Neuronal stem cell (in vitro differentiated cells): Measurements from ENCODE around the gene ZNF473.

Experiments used
- DNase-seq: peaks from one replicate; pipeline ENCODE4 v3.0.0-alpha.2; 2013; ENCODE audit warnings: low spot score
- H2AFZ ChIP-seq: one replicate; pipeline ENCODE4 v1.6.1; 2013; ENCODE audit warnings: mild to moderate bottlenecking, low read length, inconsistent platforms
- H2AK5ac ChIP-seq: 2 replicates; pipeline ENCODE4 v1.6.1; 2013; ENCODE audit warnings: low read depth, mild to moderate bottlenecking, inconsistent platforms, low read length, moderate library complexity, mixed read lengths
- H2BK120ac ChIP-seq: 2 replicates; pipeline ENCODE4 v1.6.1; 2013; ENCODE audit warnings: low read depth, mild to moderate bottlenecking, inconsistent platforms, low read length, moderate library complexity, mixed read lengths
- H2BK12ac ChIP-seq: one replicate; pipeline ENCODE4 v1.6.1; 2013; ENCODE audit warnings: low read length, inconsistent platforms
- H2BK15ac ChIP-seq: 2 replicates; pipeline ENCODE4 v1.6.1; 2013; ENCODE audit warnings: mild to moderate bottlenecking, low read length, inconsistent platforms, mixed read lengths
- H2BK5ac ChIP-seq: one replicate; pipeline ENCODE4 v1.6.1; 2013; ENCODE audit warnings: inconsistent platforms, mild to moderate bottlenecking, low read length, moderate library complexity
- H3K14ac ChIP-seq: one replicate; pipeline ENCODE4 v1.6.1; 2013; ENCODE audit warnings: low read length, inconsistent platforms
- H3K18ac ChIP-seq: 2 replicates; pipeline ENCODE4 v1.6.1; 2013; ENCODE audit warnings: low read length, inconsistent platforms
- H3K23ac ChIP-seq: 2 replicates; pipeline ENCODE4 v1.6.1; 2013; ENCODE audit warnings: low read depth, mild to moderate bottlenecking, mixed read lengths, low read length, inconsistent platforms; ENCODE audit not compliant: poor library complexity
- H3K27ac ChIP-seq: replicated peaks from 3 replicates; pipeline ENCODE4 v1.5.1; 2013; ENCODE audit warnings: low read length, inconsistent platforms
- H3K27me3 ChIP-seq, 3 experiments: 2 replicates each; pipeline ENCODE4 v1.6.1; 2013; ENCODE audit warnings: low read length in 3 of 3, mild to moderate bottlenecking in 2 of 3, inconsistent platforms in 1 of 3, low read depth in 1 of 3, mixed read lengths in 1 of 3, moderate library complexity in 1 of 3; ENCODE audit not compliant: control insufficient read depth in 3 of 3, insufficient read depth in 3 of 3
- H3K36me3 ChIP-seq, 2 donors: replicated peaks in 1 of 2; 2 replicates each; pipeline ENCODE4 v1.6.1; 2013; ENCODE audit warnings: low read length in 2 of 2; ENCODE audit not compliant: control insufficient read depth in 2 of 2, insufficient read depth in 2 of 2
- H3K4ac ChIP-seq: 2 replicates; pipeline ENCODE4 v1.6.1; 2013; ENCODE audit warnings: inconsistent platforms, mild to moderate bottlenecking, low read length, moderate library complexity
- H3K4me1 ChIP-seq, 2 donors: 1 replicate in 1 of 2; 2 replicates in 1 of 2; pipeline ENCODE4 v1.6.1; 2013; ENCODE audit warnings: low read length in 2 of 2, low read depth in 1 of 2; ENCODE audit not compliant: control insufficient read depth in 2 of 2, insufficient read depth in 1 of 2
- H3K4me2 ChIP-seq: one replicate; pipeline ENCODE4 v1.6.1; 2013; ENCODE audit warnings: mild to moderate bottlenecking, low read length, inconsistent platforms; ENCODE audit not compliant: insufficient read depth, poor library complexity, severe bottlenecking
- H3K4me3 ChIP-seq, 2 donors: 2 replicates each; pipeline ENCODE4 v1.5.1; 2013; ENCODE audit warnings: low read length in 2 of 2, mild to moderate bottlenecking in 2 of 2, inconsistent platforms in 1 of 2, moderate library complexity in 1 of 2
- H3K79me1 ChIP-seq: one replicate; pipeline ENCODE4 v1.6.1; 2013; ENCODE audit warnings: low read depth, mild to moderate bottlenecking, inconsistent platforms, low read length, moderate library complexity
- H3K9ac ChIP-seq: one replicate; pipeline ENCODE4 v1.6.1; 2013; ENCODE audit warnings: mild to moderate bottlenecking, low read depth, low read length, inconsistent platforms; ENCODE audit not compliant: poor library complexity
- H3K9me3 ChIP-seq, 2 donors: replicated peaks in 1 of 2; 2 replicates each; pipeline versions ENCODE3 to v1.6.1; 2013; ENCODE audit warnings: low read length in 2 of 2, mild to moderate bottlenecking in 2 of 2, inconsistent platforms in 1 of 2, low read depth in 1 of 2, mixed read lengths in 1 of 2, moderate library complexity in 1 of 2; ENCODE audit not compliant: control insufficient read depth in 2 of 2, insufficient read depth in 1 of 2
- H4K8ac ChIP-seq: one replicate; pipeline ENCODE4 v1.6.1; 2013; ENCODE audit warnings: low read depth, mild to moderate bottlenecking, inconsistent platforms, low read length, moderate library complexity
- H4K91ac ChIP-seq: one replicate; pipeline ENCODE4 v1.6.1; 2013; ENCODE audit warnings: low read length, low read depth, mild to moderate bottlenecking, inconsistent platforms; ENCODE audit not compliant: poor library complexity
- WGBS, 2 donors: extraction: QIAGEN DNeasy Blood & Tissue Kit; methylation state at CpG; one replicate each; pipeline ENCODE4 v1.1.7; 2013; ENCODE audit warnings: missing lambda C conversion rate in 2 of 2, mixed read lengths in 1 of 2; ENCODE audit not compliant: insufficient read length in 2 of 2, insufficient replicate concordance in 1 of 2; ENCODE audit errors: extremely low coverage in 2 of 2; 5-methylcytosine and 5-hydroxymethylcytosine counted together

Gene ZNF473

DNA sequence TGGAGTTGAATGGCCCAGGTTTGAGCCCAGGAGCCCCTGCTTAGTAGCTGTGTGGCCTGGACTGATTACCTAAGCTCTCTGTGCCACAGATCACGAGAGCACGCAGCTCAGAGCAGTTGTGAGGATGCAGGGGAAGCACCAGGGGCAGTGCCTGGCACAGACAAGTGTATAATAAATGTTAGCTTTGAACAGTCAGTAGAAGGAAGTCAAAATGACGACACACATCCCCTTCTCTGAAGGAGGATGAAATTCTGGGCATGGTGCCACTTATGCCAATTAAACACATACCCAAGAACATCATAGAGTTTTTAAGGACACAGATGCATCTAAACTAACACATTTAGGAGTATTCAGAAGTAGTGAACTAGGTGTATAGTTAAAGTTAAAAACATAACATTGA lies 39.9 kb upstream of the ZNF473 start:
- Histone ChIP-seq H3K79me1 (no peaks in the 10 kb centered on the region), H3K4ac (no peak overlapping the region), H3K23ac (no peak overlapping the region), H3K9me3 (no peaks in the 10 kb centered on the region), H4K91ac (peak overlapping the region; percentile 32), H3K4me2 (no peak overlapping the region), H2AK5ac (no peak overlapping the region), H2BK15ac (no peak overlapping the region), H3K9ac (no peak overlapping the region), H3K4me3 (no peak overlapping the region), H2BK5ac (no peak overlapping the region), H3K27me3 (no peaks in the 10 kb centered on the region), H3K14ac (no peak overlapping the region), H3K27ac (no peak overlapping the region), H3K36me3 (peaks cover 7 to 21% of the 10 kb centered on the region in 2 donors), H2BK120ac (no peak overlapping the region), H2BK12ac (no peak overlapping the region), H3K18ac (no peak overlapping the region), H3K4me1 (no peaks in the 10 kb centered on the region), H2AFZ (no peak overlapping the region), H4K8ac (no peak overlapping the region)
- no peak for DNase-seq
- no CpG with 5 or more reads among the region's 3 CpGs for WGBS, 2 donors

DNA sequence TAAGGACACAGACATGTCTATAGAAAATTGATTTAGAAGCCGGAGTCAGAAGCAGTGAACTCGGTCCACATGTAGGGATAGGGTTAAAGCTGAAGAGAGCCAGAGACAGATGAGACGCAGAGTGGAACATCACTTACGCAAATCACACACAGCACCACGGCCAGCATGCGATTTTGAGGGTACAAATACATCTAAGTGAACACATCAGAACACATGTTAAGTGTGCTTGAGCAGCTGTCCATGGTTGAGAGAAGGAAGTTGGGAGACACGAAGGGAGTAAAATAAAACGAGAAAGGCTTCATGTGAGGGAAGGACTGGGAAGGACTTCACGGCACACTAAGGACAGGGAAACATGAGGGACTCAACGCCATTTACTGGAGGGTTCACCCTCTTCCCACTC lies 39.5 kb upstream of the ZNF473 start:
- Histone ChIP-seq H2AK5ac (no peak overlapping the region), H3K14ac (no peak overlapping the region), H3K9me3 (no peaks in the 10 kb centered on the region), H3K4me3 (no peak overlapping the region), H3K79me1 (no peaks in the 10 kb centered on the region), H3K27ac (no peak overlapping the region), H2BK15ac (no peak overlapping the region), H3K27me3 (no peaks in the 10 kb centered on the region), H2BK5ac (no peak overlapping the region), H3K9ac (no peak overlapping the region), H3K23ac (no peak overlapping the region), H3K36me3 (peaks cover 7 to 26% of the 10 kb centered on the region in 2 donors), H4K91ac (no peak overlapping the region), H3K4me2 (no peak overlapping the region), H3K4me1 (no peaks in the 10 kb centered on the region), H4K8ac (no peak overlapping the region), H3K4ac (no peak overlapping the region), H2AFZ (no peak overlapping the region), H2BK12ac (no peak overlapping the region), H3K18ac (no peak overlapping the region), H2BK120ac (no peak overlapping the region)
- no CpG with 5 or more reads among the region's 10 CpGs for WGBS, 2 donors
- no peak for DNase-seq

DNA sequence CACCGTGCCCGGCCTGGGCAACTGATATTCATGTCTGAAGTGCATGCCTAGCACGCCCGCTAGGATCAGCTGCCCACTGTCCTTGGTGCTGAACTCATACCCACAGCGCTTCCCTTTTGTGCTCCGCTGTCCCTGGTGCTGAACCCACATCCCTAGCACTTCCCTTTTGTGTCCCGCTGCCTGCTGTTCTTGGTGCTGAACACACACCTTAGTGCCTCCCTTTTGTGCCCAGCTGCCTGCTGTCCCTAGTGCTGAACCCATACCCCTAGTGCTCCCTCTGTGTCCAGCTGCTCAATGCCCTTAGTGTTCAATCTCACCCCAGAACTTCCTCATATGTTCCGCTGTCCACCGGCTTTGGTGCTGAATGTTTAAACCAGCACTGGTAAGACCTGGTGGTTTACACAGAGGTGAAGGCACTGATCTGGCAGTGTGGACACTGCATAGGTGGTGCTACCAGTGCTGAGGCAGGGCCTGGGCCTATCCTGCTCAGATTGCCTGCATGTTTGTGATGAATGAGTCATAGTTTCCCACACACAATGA lies 38.6 kb upstream of the ZNF473 start:
- no peak overlapping the region for H2BK15ac ChIP-seq
- H3K4me1 ChIP-seq, result no peaks in the 10 kb centered on the region
- H2BK5ac ChIP-seq, result no peak overlapping the region
- no peaks in the 10 kb centered on the region for H3K27me3 ChIP-seq
- no peak overlapping the region for H2AFZ ChIP-seq
- no peak overlapping the region for H3K4me3 ChIP-seq
- H4K8ac ChIP-seq, result no peak overlapping the region
- peaks cover 11 to 33% of the 10 kb centered on the region in 2 donors for H3K36me3 ChIP-seq
- H2BK120ac ChIP-seq, result no peak overlapping the region
- no peak overlapping the region for H3K14ac ChIP-seq
- H3K4ac ChIP-seq, result no peak overlapping the region
- H3K9me3 ChIP-seq, result no peaks in the 10 kb centered on the region
- H3K27ac ChIP-seq, result no peak overlapping the region
- H3K79me1 ChIP-seq, result no peaks in the 10 kb centered on the region
- H3K23ac ChIP-seq, result no peak overlapping the region
- no peak overlapping the region for H3K4me2 ChIP-seq
- H2BK12ac ChIP-seq, result no peak overlapping the region
- WGBS, 2 donors, result no CpG with 5 or more reads among the region's 9 CpGs
- peak; percentile 99 for DNase-seq
- no peak overlapping the region for H3K9ac ChIP-seq
- H3K18ac ChIP-seq, result no peak overlapping the region
- no peak overlapping the region for H2AK5ac ChIP-seq
- no peak overlapping the region for H4K91ac ChIP-seq

DNA sequence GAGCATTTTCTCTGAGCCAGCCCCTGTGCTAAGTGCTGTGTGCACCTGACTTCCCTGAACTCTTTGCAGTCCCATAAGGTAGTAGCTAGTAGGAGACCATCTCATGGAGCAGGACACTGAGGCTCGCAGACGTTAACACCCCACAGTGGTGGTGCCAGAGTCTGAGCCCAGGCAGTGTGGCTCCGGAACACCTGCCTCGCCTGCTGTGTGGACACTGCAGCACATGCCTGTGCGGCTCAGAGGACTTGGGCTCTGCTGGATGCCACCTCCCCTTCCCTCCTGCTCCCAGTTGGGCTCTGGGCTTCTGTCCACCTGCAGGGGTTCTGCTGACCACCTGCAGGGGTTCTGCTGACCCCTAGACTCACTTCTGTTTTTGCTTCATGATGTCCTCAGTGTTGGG lies 37.8 kb upstream of the ZNF473 start:
- H3K79me1 ChIP-seq, result no peaks in the 10 kb centered on the region
- no peak overlapping the region for H3K18ac ChIP-seq
- WGBS, 2 donors, result no CpG with 5 or more reads among the region's 5 CpGs
- no peak overlapping the region for H3K14ac ChIP-seq
- no peak overlapping the region for H2BK120ac ChIP-seq
- no peak overlapping the region for H3K4me3 ChIP-seq
- no peak overlapping the region for H3K27ac ChIP-seq
- no peak overlapping the region for H3K9ac ChIP-seq
- H2BK5ac ChIP-seq, result no peak overlapping the region
- H4K8ac ChIP-seq, result no peak overlapping the region
- no peak overlapping the region for H2BK15ac ChIP-seq
- DNase-seq, result no peak
- no peaks in the 10 kb centered on the region for H3K4me1 ChIP-seq
- H4K91ac ChIP-seq, result no peak overlapping the region
- H3K36me3 ChIP-seq, result peaks cover 13 to 41% of the 10 kb centered on the region in 2 donors
- H3K4me2 ChIP-seq, result no peak overlapping the region
- H3K27me3 ChIP-seq, result no peaks in the 10 kb centered on the region
- peak overlapping the region; percentile 23 for H3K23ac ChIP-seq
- H2AFZ ChIP-seq, result no peak overlapping the region
- no peak overlapping the region for H2BK12ac ChIP-seq
- peaks cover 0 to 2% of the 10 kb centered on the region in 2 donors for H3K9me3 ChIP-seq
- no peak overlapping the region for H2AK5ac ChIP-seq
- H3K4ac ChIP-seq, result no peak overlapping the region
